ENCODE measurements around the gene TMED6.

- TF ChIP-seq CTCF (IDR thresholded peaks at IDR 0.05; ENCODE audit: low read depth, low read length) (no peak), EZH2phosphoT487 (IDR thresholded peaks at IDR 0.05; ENCODE audit: low read depth) (no peak)
Observed at GRCh38 chr16:69307856-69308255, 43.7 kb downstream of the TMED6 start.

All from OCI-LY3 (cell line).